Heart right ventricle (tissue), 16 donors: ENCODE measurements around the gene CCDC181. TPM values are rescaled to one million over a fixed set of nuclear protein-coding genes. Genes with fewer than 3 reads are reported as not detected.

ENCODE experiments used
- ATAC-seq, 8 donors: fragments of 200-7000 bp; cut with Tn5 transposase; one replicate each; pipeline ENCODE4 v1.9.1; 2020; ENCODE audit warnings: mild to moderate bottlenecking in 8 of 8, moderate library complexity in 8 of 8, moderate number of reproducible peaks in 1 of 8
- DNase-seq, 2 donors: peaks; one replicate each; pipeline ENCODE4 v3.0.0-alpha.2; 2020
- H3K27ac ChIP-seq, 10 donors: fragments of 200-600 bp; sonication (generic) in 2 of 10; one replicate each; pipeline versions ENCODE4 v1.5.0 to v1.8.0; 2020 to 2022; ENCODE audit warnings: mild to moderate bottlenecking in 3 of 10
- H3K27me3 ChIP-seq, 7 donors: fragments of 200-600 bp; one replicate each; pipeline ENCODE4 v1.8.0; 2021 to 2022; ENCODE audit warnings: mild to moderate bottlenecking in 2 of 7
- H3K36me3 ChIP-seq, 9 donors: fragments of 200-600 bp; sonication (generic) in 1 of 9; one replicate each; pipeline versions ENCODE4 v1.5.0 to v1.8.0; 2020 to 2022; ENCODE audit warnings: mild to moderate bottlenecking in 2 of 9
- H3K4me1 ChIP-seq, 9 donors: fragments of 200-600 bp; sonication (generic) in 1 of 9; one replicate each; pipeline versions ENCODE4 v1.5.0 to v1.8.0; 2020 to 2022; ENCODE audit warnings: mild to moderate bottlenecking in 4 of 9
- H3K4me3 ChIP-seq, 10 donors: fragments of 200-600 bp; sonication (generic) in 2 of 10; one replicate each; pipeline versions ENCODE4 v1.5.0 to v1.8.0; 2020 to 2022; ENCODE audit warnings: mild to moderate bottlenecking in 7 of 10, moderate library complexity in 2 of 10
- H3K9me3 ChIP-seq, 11 donors: fragments of 200-600 bp in 10 of 11; sonication (generic) in 2 of 11; one replicate each; pipeline versions ENCODE4 v1.5.0 to v1.8.0; 2013 to 2022; ENCODE audit warnings: mild to moderate bottlenecking in 2 of 11, control low read depth in 1 of 11, moderate library complexity in 1 of 11
- CTCF ChIP-seq, 9 donors: fragments of 200-600 bp; sonication (generic) in 2 of 9; IDR thresholded peaks; one replicate each; pipeline versions ENCODE4 v1.5.0 to v1.8.0; 2021 to 2022; ENCODE audit warnings: antibody characterized with exemption in 9 of 9, mild to moderate bottlenecking in 5 of 9, moderate library complexity in 1 of 9
- WGBS, 2 donors: extraction: QIAGEN DNeasy Blood & Tissue Kit; methylation state at CpG; one replicate each; pipeline ENCODE4 v1.1.7; 2013; ENCODE audit warnings: inconsistent platforms in 1 of 2; 5-methylcytosine and 5-hydroxymethylcytosine counted together
- intact Hi-C, 10 donors: fragments of 100-400 bp; cut with DNase I; formaldehyde crosslinking; loops; one replicate each; pipeline versions ENCODE4 v1.11.1 to v1.14.2; 2022
- long read RNA-seq, 3 donors: library from polyadenylated mRNA; unstranded; transcript quantifications; one replicate each; pipeline ENCODE4 v2.0.0, GENCODE V29; 2020 to 2021
- polyA plus RNA-seq, 2 donors: library from polyadenylated mRNA; stranded (reverse); fragments of 200-250 nt; gene quantifications; one replicate each; pipeline ENCODE4 v1.2.3, GENCODE V29; 2013
- total RNA-seq, 10 donors: library from RNA; stranded (reverse); fragmentation: NEBNext Ultra II Directional in 3 of 10; extraction: Animal tissue kit (Norgen Biotek cat#: 25700) in 3 of 10; gene quantifications; one replicate each; pipeline versions ENCODE4 v1.2.1 to v1.2.4, GENCODE V29; 2021 to 2023
- donor health status: Arrhythmogenic right ventricular cardiomyopathy.
- donor health status: ischemic (EF 13 %, LVEDD 7.1; RV severe dilation, severe dysfunction).
- donor health status: healthy with polysubstance abuse.
- donor health status: DM: no; HTN: yes; CAD: no.
- donor health status: DM: no; HTN: no; CAD: no.
- donor health status: ischemic (EF 25% LVEDD 6.9; RV normal size, moderate dysfunction).
- donor health status: ischemic (EF 25% LVEDD 5.7; RV mildly dilated, moderate dysfunction).
- donor health status: healthy.
- donor health status: DM: yes; HTN: yes; CAD: no.
- donor health status: Ischemic cardiomyopathy.
- donor health status: ischemic (EF 35%, LVEDD 5.7; RV mildly dilated, moderate dysfunction).
- donor health status: nonischemic (EF 11% LVEDD 7.7; RV severe dilation, severe dysfunction).
- donor health status: DM: yes; HTN: yes; CAD: no.
- donor health status: PGD.
- donor health status: ischemic (EF 29% LVEDD 5.4; RV normal size, mild dysfunction).
- donor health status: nonischemic (EF 23%, LVEDD 6.1; RV moderate dilation, normal function).

CCDC181 gene
- total RNA-seq (1 to 10 TPM in 4 of 10 donors, under 1 TPM in 6; 0.52 to 1.5 (median 0.96) TPM), polyA plus RNA-seq (1 to 10 TPM in 1 of 2 donors, under 1 TPM in 1; 0.51 to 1.0 TPM)
- long read RNA-seq, donor 1, partial matches to known transcripts: 1 of 1 reads
- long read RNA-seq, donor 1, other reads (novel, unspliced or antisense): 0 of 1 reads
- long read RNA-seq, donor 2, partial matches to known transcripts: 0 of 1 reads
- long read RNA-seq, donor 2, other reads (novel, unspliced or antisense): 1 of 1 reads
- long read RNA-seq, donor 3, partial matches to known transcripts: 1 of 2 reads
- long read RNA-seq, donor 3, other reads (novel, unspliced or antisense): 1 of 2 reads

GRCh38 chr1:169427081-169427641 is at the start of gene CCDC181:
Gene CCDC181, minus strand, starts transcription at chr1:169427474. Its CDS starts 2,547 bp downstream, at chr1:169424927.
- Histone ChIP-seq H3K4me3 (peak within 1 kb of the TSS; percentile 35 to 63 (median 52)), H3K36me3 (no peaks in the 10 kb centered on the region), H3K27ac (peak within 1 kb of the TSS in 3 of 10 donors; percentile 5 to 20 (median 6)), H3K9me3 (peaks cover 0 to under 1% (median 0%) of the 10 kb centered on the region in 11 donors), H3K27me3 (peaks cover 0 to 43% (median 0%) of the 10 kb centered on the region in 7 donors), H3K4me1 (peaks cover 0 to 12% (median 0%) of the 10 kb centered on the region in 9 donors)
- ATAC-seq: peak; percentile 73 to 98 (median 94)
- whole genome bisulfite sequencing, 2 donors: 1 to 2% methylated on average over 29 of the region's 29 CpGs
- DNase-seq: peak; percentile 63 to 70
- no peak for TF ChIP-seq CTCF (IDR thresholded peaks at IDR 0.05)
- intact Hi-C loops: no loop called here

DNA sequence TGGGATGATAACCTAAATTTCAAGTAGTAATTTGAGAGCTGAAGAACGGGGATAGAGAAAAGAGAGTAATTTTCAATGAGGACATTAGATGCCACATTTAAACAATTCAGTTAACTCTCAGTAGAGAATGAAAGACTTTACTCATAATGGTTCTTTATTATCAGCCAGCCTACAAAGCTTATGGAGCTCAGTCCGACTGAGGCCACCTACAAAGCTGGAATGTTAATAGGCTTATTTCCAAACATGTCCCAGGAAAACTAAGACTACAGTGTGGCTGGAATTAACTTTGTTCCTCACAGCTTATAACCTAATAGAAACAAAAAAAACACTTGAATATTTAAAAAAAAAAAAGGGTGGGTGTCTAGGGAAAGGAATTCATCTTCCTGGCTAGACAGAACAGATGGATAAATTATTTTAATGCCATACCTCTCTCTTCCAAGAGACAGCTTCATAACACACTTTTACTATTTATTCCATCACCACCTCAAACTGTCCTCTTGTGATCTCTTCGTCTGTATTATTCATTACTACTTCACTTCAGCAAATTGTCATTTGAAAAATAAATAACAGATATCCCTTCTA is 48.6 kb upstream of the CCDC181 start:
- intact Hi-C loops: no loop called here
- H3K4me1 ChIP-seq: peaks cover 0 to 22% (median 0%) of the 10 kb centered on the region in 9 donors
- no peak overlapping the region for H3K27ac ChIP-seq
- WGBS, 2 donors: 65 to 74% methylated on average over 3 of the region's 3 CpGs
- H3K27me3 ChIP-seq: no peaks in the 10 kb centered on the region
- TF ChIP-seq CTCF (IDR thresholded peaks at IDR 0.05): no peak
- H3K36me3 ChIP-seq: peaks cover 0 to 21% (median 7%) of the 10 kb centered on the region in 9 donors
- DNase-seq: no peak
- no peak for ATAC-seq
- H3K4me3 ChIP-seq: no peak overlapping the region
- H3K9me3 ChIP-seq: no peaks in the 10 kb centered on the region

- no peak for TF ChIP-seq CTCF (IDR thresholded peaks at IDR 0.05)
- H3K4me3 ChIP-seq: no peak overlapping the region
- intact Hi-C loops: no loop called here
- H3K27ac ChIP-seq: no peak overlapping the region
- H3K9me3 ChIP-seq: no peaks in the 10 kb centered on the region
- DNase-seq (no peak), ATAC-seq (no peak)
- peaks cover 0 to 17% (median 0%) of the 10 kb centered on the region in 9 donors for H3K4me1 ChIP-seq
- H3K27me3 ChIP-seq: no peaks in the 10 kb centered on the region
- peaks cover 0 to 24% (median 7%) of the 10 kb centered on the region in 9 donors for H3K36me3 ChIP-seq
- WGBS, 2 donors: 86 to 98% methylated on average over 1 of the region's 1 CpG
Measured at GRCh38 chr1:169474302-169474995, 47.2 kb upstream of the CCDC181 start.

- no peaks in the 10 kb centered on the region for H3K9me3 ChIP-seq
- peaks cover 0 to 11% (median 0%) of the 10 kb centered on the region in 9 donors for H3K4me1 ChIP-seq
- no peaks in the 10 kb centered on the region for H3K27me3 ChIP-seq
- WGBS, 2 donors: 85 to 90% methylated on average over 5 of the region's 5 CpGs
- intact Hi-C loops: no loop called here
- TF ChIP-seq CTCF (IDR thresholded peaks at IDR 0.05): no peak
- no peak overlapping the region for H3K27ac ChIP-seq
- H3K36me3 ChIP-seq: peaks cover 0 to 33% (median 7%) of the 10 kb centered on the region in 9 donors
- no peak overlapping the region for H3K4me3 ChIP-seq
- DNase-seq (no peak), ATAC-seq (no peak)
Measured at GRCh38 chr1:169473347-169473746, 46.1 kb upstream of the CCDC181 start.
